ENCODE results near the gene LRFN4. TPM values are rescaled to one million over a fixed set of nuclear protein-coding genes. Genes with fewer than 3 reads are reported as not detected.

The LRFN4 gene
- total and polyA plus RNA-seq, 10 of the 15 experiments (the other 5 are each of a cell fraction or from before 2014, with no cell fraction given) = 0.03 to 43.8 (median 4.9) TPM

GRCh38 chr11:66818231-66818955 lies 38.5 kb upstream of the LRFN4 start (continued):
- no peak for TF ChIP-seq ZNF592 (IDR thresholded peaks at IDR 0.05)
- no peak for TF ChIP-seq TCF3 (IDR thresholded peaks at IDR 0.05; ENCODE audit: borderline replicate concordance, insufficient read depth, low read depth, low read length)
- TF ChIP-seq POLR2AphosphoS5 (IDR thresholded peaks at IDR 0.05; ENCODE audit: low read length) = no peak
- TF ChIP-seq ZBTB4 (CRISPR knock-in tag; IDR thresholded peaks at IDR 0.05) = no peak
- no peak for TF ChIP-seq MYB (IDR thresholded peaks at IDR 0.05; ENCODE audit: borderline replicate concordance, low read depth, low read length)
- no peak for TF ChIP-seq FOS (IDR thresholded peaks at IDR 0.05; ENCODE audit: borderline replicate concordance, extremely low read depth, insufficient read length)
- TF ChIP-seq IKZF1 (conservative IDR thresholded peaks at IDR 0.05) = no peak
- no peak for TF ChIP-seq GATAD2B (conservative IDR thresholded peaks at IDR 0.05; ENCODE audit: low read depth)
- TF ChIP-seq SP1 (IDR thresholded peaks at IDR 0.05; ENCODE audit: low read depth, low read length) = no peak
